Neuron (in vitro differentiated cells): Measurements from ENCODE around the gene SMOC2.

Experiments
- H2AFZ ChIP-seq: one replicate; pipeline ENCODE4 v1.6.1; 2013; ENCODE audit warnings: low read depth, mild to moderate bottlenecking, inconsistent platforms, low read length, moderate library complexity
- H3K27me3 ChIP-seq: one replicate; pipeline ENCODE4 v1.6.1; 2013; ENCODE audit warnings: low read length; ENCODE audit not compliant: insufficient read depth
- H3K36me3 ChIP-seq: one replicate; pipeline ENCODE4 v1.6.1; 2013; ENCODE audit warnings: low read length; ENCODE audit not compliant: insufficient read depth
- H3K4me1 ChIP-seq: one replicate; pipeline ENCODE4 v1.6.1; 2013; ENCODE audit warnings: low read length; ENCODE audit not compliant: insufficient read depth
- H3K4me3 ChIP-seq: 2 replicates; pipeline ENCODE4 v1.5.1; 2013; ENCODE audit warnings: mild to moderate bottlenecking, low read length, moderate library complexity
- H3K9me3 ChIP-seq: one replicate; pipeline ENCODE4 v1.6.1; 2013; ENCODE audit warnings: low read length

Gene SMOC2

GRCh38 chr6:168493976-168494375 lies 53.0 kb downstream of the SMOC2 start:
- Histone ChIP-seq H3K27me3 (no peaks in the 10 kb centered on the region), H3K9me3 (no peaks in the 10 kb centered on the region), H3K4me3 (no peak overlapping the region), H2AFZ (no peak overlapping the region), H3K36me3 (no peaks in the 10 kb centered on the region), H3K4me1 (no peaks in the 10 kb centered on the region)

GRCh38 chr6:168494726-168495125 lies 53.7 kb downstream of the SMOC2 start:
- no peaks in the 10 kb centered on the region for H3K4me1 ChIP-seq

GRCh38 chr6:168495133-168495532 lies 54.1 kb downstream of the SMOC2 start:
- H3K36me3 ChIP-seq = no peaks in the 10 kb centered on the region
- no peak overlapping the region for H3K4me3 ChIP-seq
- H2AFZ ChIP-seq = no peak overlapping the region
- H3K4me1 ChIP-seq = no peaks in the 10 kb centered on the region
- H3K9me3 ChIP-seq = no peaks in the 10 kb centered on the region
- no peaks in the 10 kb centered on the region for H3K27me3 ChIP-seq

More at GRCh38 chr6:168494726-168495125, 53.7 kb downstream of the SMOC2 start:
- H3K27me3 ChIP-seq = no peaks in the 10 kb centered on the region
- H3K4me3 ChIP-seq = no peak overlapping the region
- no peaks in the 10 kb centered on the region for H3K36me3 ChIP-seq
- H3K9me3 ChIP-seq = no peaks in the 10 kb centered on the region
- no peak overlapping the region for H2AFZ ChIP-seq

- H2AFZ ChIP-seq = no peak overlapping the region
- H3K27me3 ChIP-seq = no peaks in the 10 kb centered on the region
- no peaks in the 10 kb centered on the region for H3K36me3 ChIP-seq
- H3K4me3 ChIP-seq = no peak overlapping the region
- no peaks in the 10 kb centered on the region for H3K4me1 ChIP-seq
- H3K9me3 ChIP-seq = no peaks in the 10 kb centered on the region
Observed at GRCh38 chr6:168495636-168496035, 54.7 kb downstream of the SMOC2 start.

- Histone ChIP-seq H3K4me1 (no peaks in the 10 kb centered on the region), H3K4me3 (no peak overlapping the region), H3K9me3 (no peaks in the 10 kb centered on the region), H3K36me3 (no peaks in the 10 kb centered on the region), H3K27me3 (no peaks in the 10 kb centered on the region), H2AFZ (no peak overlapping the region)
Observed at GRCh38 chr6:168496139-168496996, 55.4 kb downstream of the SMOC2 start.

GRCh38 chr6:168496997-168497331 lies 56.0 kb downstream of the SMOC2 start:
- Histone ChIP-seq H3K36me3 (no peaks in the 10 kb centered on the region), H3K4me1 (no peaks in the 10 kb centered on the region), H3K4me3 (no peak overlapping the region), H3K9me3 (no peaks in the 10 kb centered on the region), H2AFZ (no peak overlapping the region), H3K27me3 (no peaks in the 10 kb centered on the region)

- Histone ChIP-seq H3K9me3 (no peaks in the 10 kb centered on the region), H3K36me3 (no peaks in the 10 kb centered on the region), H3K4me1 (no peaks in the 10 kb centered on the region), H3K4me3 (no peak overlapping the region), H2AFZ (no peak overlapping the region), H3K27me3 (no peaks in the 10 kb centered on the region)
Observed at GRCh38 chr6:168497381-168497780, 56.4 kb downstream of the SMOC2 start.

GRCh38 chr6:168498161-168498843 lies 57.3 kb downstream of the SMOC2 start:
- H2AFZ ChIP-seq = no peak overlapping the region

GRCh38 chr6:168499045-168499650 lies 58.2 kb downstream of the SMOC2 start:
- no peaks in the 10 kb centered on the region for H3K27me3 ChIP-seq
- H3K36me3 ChIP-seq = no peaks in the 10 kb centered on the region
- H3K4me3 ChIP-seq = no peak overlapping the region
- H3K4me1 ChIP-seq = no peaks in the 10 kb centered on the region
- no peaks in the 10 kb centered on the region for H3K9me3 ChIP-seq
- H2AFZ ChIP-seq = no peak overlapping the region

More at GRCh38 chr6:168498161-168498843, 57.3 kb downstream of the SMOC2 start:
- Histone ChIP-seq H3K4me1 (no peaks in the 10 kb centered on the region), H3K36me3 (no peaks in the 10 kb centered on the region), H3K9me3 (no peaks in the 10 kb centered on the region), H3K4me3 (no peak overlapping the region), H3K27me3 (no peaks in the 10 kb centered on the region)

- Histone ChIP-seq H3K27me3 (no peaks in the 10 kb centered on the region), H3K9me3 (no peaks in the 10 kb centered on the region), H3K4me3 (no peak overlapping the region), H3K36me3 (no peaks in the 10 kb centered on the region), H3K4me1 (no peaks in the 10 kb centered on the region), H2AFZ (no peak overlapping the region)
Observed at GRCh38 chr6:168500519-168500918, 59.5 kb downstream of the SMOC2 start.

GRCh38 chr6:168501561-168501960 lies 60.6 kb downstream of the SMOC2 start:
- no peak overlapping the region for H3K4me3 ChIP-seq
- H3K36me3 ChIP-seq = no peaks in the 10 kb centered on the region
- no peaks in the 10 kb centered on the region for H3K9me3 ChIP-seq
- H3K4me1 ChIP-seq = no peaks in the 10 kb centered on the region
- no peaks in the 10 kb centered on the region for H3K27me3 ChIP-seq
- no peak overlapping the region for H2AFZ ChIP-seq

- Histone ChIP-seq H3K4me3 (no peak overlapping the region), H3K9me3 (no peaks in the 10 kb centered on the region), H3K36me3 (no peaks in the 10 kb centered on the region), H2AFZ (no peak overlapping the region), H3K27me3 (no peaks in the 10 kb centered on the region), H3K4me1 (no peaks in the 10 kb centered on the region)
Observed at GRCh38 chr6:168504366-168504765, 63.4 kb downstream of the SMOC2 start.

GRCh38 chr6:168506460-168506859 lies 65.5 kb downstream of the SMOC2 start:
- H2AFZ ChIP-seq = no peak overlapping the region
- no peaks in the 10 kb centered on the region for H3K36me3 ChIP-seq
- H3K27me3 ChIP-seq = no peaks in the 10 kb centered on the region
- H3K4me3 ChIP-seq = no peak overlapping the region
- no peaks in the 10 kb centered on the region for H3K4me1 ChIP-seq
- no peaks in the 10 kb centered on the region for H3K9me3 ChIP-seq
